ENCODE results near the gene RND3. TPM values are rescaled to one million over a fixed set of nuclear protein-coding genes. Genes with fewer than 3 reads are reported as not detected.

RND3 gene
- total RNA-seq, 1 donor from 2014 or later = 62.1 TPM

DNA sequence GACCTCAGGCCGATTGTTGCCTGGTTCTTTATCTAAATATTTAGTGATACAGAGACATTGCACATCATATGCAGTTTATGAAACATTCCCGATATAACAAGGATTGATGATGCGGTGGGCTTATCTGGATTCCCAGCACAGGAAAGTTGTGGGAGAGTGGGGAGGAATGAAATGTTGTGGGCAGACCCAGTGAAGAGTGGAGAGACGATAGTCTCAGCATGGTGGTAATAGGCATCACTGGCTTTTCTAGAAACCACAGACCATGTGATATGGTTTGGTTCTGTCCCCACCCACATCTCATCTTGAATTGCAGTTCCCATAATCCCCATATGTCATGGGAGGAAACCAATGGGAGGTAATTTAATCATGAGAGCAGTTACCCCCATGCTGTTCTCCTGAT lies 34.8 kb upstream of the RND3 start:
- H3K27ac ChIP-seq = no peak overlapping the region
- intact Hi-C loops (cut with DNase I) = no loop called here
- DNase-seq (ENCODE audit: extremely low spot score in 2 of 2) = no peak
- H3K4me1 ChIP-seq = peaks cover 19% of the 10 kb centered on the region
- no peaks in the 10 kb centered on the region for H3K36me3 ChIP-seq
- no peaks in the 10 kb centered on the region for H3K27me3 ChIP-seq
- no peaks in the 10 kb centered on the region for H3K9me3 ChIP-seq
- H3K4me3 ChIP-seq = no peak overlapping the region
- TF ChIP-seq CTCF (IDR thresholded peaks at IDR 0.05) (no peak), POLR2AphosphoS5 (IDR thresholded peaks at IDR 0.05; ENCODE audit: insufficient read depth in 1 of 2, low read depth in 1 of 2) (no peak), POLR2A (IDR thresholded peaks at IDR 0.05) (no peak)

GRCh38 chr2:150520887-150521664 lies 33.6 kb upstream of the RND3 start:
- H3K4me1 ChIP-seq = peaks cover 9% of the 10 kb centered on the region
- H3K36me3 ChIP-seq = no peaks in the 10 kb centered on the region
- TF ChIP-seq POLR2A (IDR thresholded peaks at IDR 0.05) (no peak), POLR2AphosphoS5 (IDR thresholded peaks at IDR 0.05; ENCODE audit: insufficient read depth in 1 of 2, low read depth in 1 of 2) (no peak), CTCF (IDR thresholded peaks at IDR 0.05) (no peak)
- intact Hi-C loops (cut with DNase I) = no loop called here
- no peak for DNase-seq (ENCODE audit: extremely low spot score in 2 of 2)
- H3K27me3 ChIP-seq = no peaks in the 10 kb centered on the region
- H3K27ac ChIP-seq = no peak overlapping the region
- H3K4me3 ChIP-seq = no peak overlapping the region
- H3K9me3 ChIP-seq = no peaks in the 10 kb centered on the region

- H3K9me3 ChIP-seq = no peaks in the 10 kb centered on the region
- H3K4me1 ChIP-seq = peaks cover 9% of the 10 kb centered on the region
- no peak for DNase-seq (ENCODE audit: extremely low spot score in 2 of 2)
- TF ChIP-seq POLR2A (IDR thresholded peaks at IDR 0.05) = no peak
- no peak for TF ChIP-seq POLR2AphosphoS5 (IDR thresholded peaks at IDR 0.05; ENCODE audit: insufficient read depth in 1 of 2, low read depth in 1 of 2)
- no peak for TF ChIP-seq CTCF (IDR thresholded peaks at IDR 0.05)
- intact Hi-C loops (cut with DNase I) = no loop called here
- no peaks in the 10 kb centered on the region for H3K36me3 ChIP-seq
- no peak overlapping the region for H3K27ac ChIP-seq
- no peaks in the 10 kb centered on the region for H3K27me3 ChIP-seq
- H3K4me3 ChIP-seq = no peak overlapping the region
Measured at GRCh38 chr2:150520033-150520432, 32.6 kb upstream of the RND3 start.

- Histone ChIP-seq H3K4me3 (no peak overlapping the region), H3K36me3 (no peaks in the 10 kb centered on the region), H3K27ac (no peak overlapping the region), H3K27me3 (no peaks in the 10 kb centered on the region), H3K9me3 (no peaks in the 10 kb centered on the region), H3K4me1 (peaks cover 9% of the 10 kb centered on the region)
- TF ChIP-seq POLR2A (IDR thresholded peaks at IDR 0.05) = no peak
- no peak for TF ChIP-seq POLR2AphosphoS5 (IDR thresholded peaks at IDR 0.05; ENCODE audit: insufficient read depth in 1 of 2, low read depth in 1 of 2)
- no peak for TF ChIP-seq CTCF (IDR thresholded peaks at IDR 0.05)
- intact Hi-C loops (cut with DNase I) = no loop called here
- no peak for DNase-seq (ENCODE audit: extremely low spot score in 2 of 2)
Measured at GRCh38 chr2:150517951-150518680, 30.6 kb upstream of the RND3 start.

DNA sequence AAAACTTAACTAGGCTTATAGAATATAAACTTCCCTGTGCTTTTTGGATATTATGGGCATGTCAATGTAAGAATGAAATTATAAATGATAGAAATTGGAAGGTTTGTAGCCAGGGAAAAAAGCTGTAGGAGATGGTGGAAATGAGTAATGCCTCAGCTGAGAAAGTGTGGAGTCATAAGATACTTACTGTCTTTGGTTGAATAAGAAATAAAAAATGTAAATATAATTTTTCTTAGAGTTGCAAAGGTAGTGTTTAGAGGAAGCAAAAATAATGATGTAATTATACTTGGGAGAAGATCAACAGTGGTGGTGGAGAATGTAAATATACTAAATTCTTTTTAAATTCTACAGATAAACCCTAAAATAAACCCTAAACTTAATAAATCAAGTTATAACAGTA lies 26.2 kb upstream of the RND3 start:
- intact Hi-C loops (cut with DNase I) = no loop called here
- no peak for TF ChIP-seq POLR2AphosphoS5 (IDR thresholded peaks at IDR 0.05; ENCODE audit: insufficient read depth in 1 of 2, low read depth in 1 of 2)
- TF ChIP-seq CTCF (IDR thresholded peaks at IDR 0.05) = no peak
- no peak for TF ChIP-seq POLR2A (IDR thresholded peaks at IDR 0.05)
- no peak overlapping the region for H3K4me3 ChIP-seq
- no peaks in the 10 kb centered on the region for H3K4me1 ChIP-seq
- H3K27ac ChIP-seq = no peak overlapping the region
- no peak for DNase-seq (ENCODE audit: extremely low spot score in 2 of 2)
- no peaks in the 10 kb centered on the region for H3K36me3 ChIP-seq
- H3K9me3 ChIP-seq = no peaks in the 10 kb centered on the region
- no peaks in the 10 kb centered on the region for H3K27me3 ChIP-seq

Measured in vagina (tissue), 2 donors.